Measurements from ENCODE around the gene SPX.

SPX gene

GRCh38 chr12:21538061-21538653 lies 12.1 kb downstream of the SPX start:
- no peak for DNase-seq (ENCODE audit: low spot score)

- no peak for DNase-seq (ENCODE audit: low spot score)
Measured at GRCh38 chr12:21539797-21540196, 13.7 kb downstream of the SPX start.

GRCh38 chr12:21541773-21542172 lies 15.7 kb downstream of the SPX start:
- no peak for DNase-seq (ENCODE audit: low spot score)

GRCh38 chr12:21542403-21542802 lies 16.3 kb downstream of the SPX start:
- DNase-seq (ENCODE audit: low spot score) = no peak

GRCh38 chr12:21543151-21543550 lies 17.1 kb downstream of the SPX start:
- DNase-seq (ENCODE audit: low spot score) = no peak

- DNase-seq (ENCODE audit: low spot score) = no peak
Measured at GRCh38 chr12:21545557-21545956, 19.5 kb downstream of the SPX start.

- no peak for DNase-seq (ENCODE audit: low spot score)
Measured at GRCh38 chr12:21546716-21547115, 20.6 kb downstream of the SPX start.

GRCh38 chr12:21547437-21547836 lies 21.3 kb downstream of the SPX start:
- no peak for DNase-seq (ENCODE audit: low spot score)

GRCh38 chr12:21551841-21552465 lies 25.9 kb downstream of the SPX start:
- peak; percentile 23 for DNase-seq (ENCODE audit: low spot score)

GRCh38 chr12:21552635-21553328 lies 26.7 kb downstream of the SPX start:
- DNase-seq (ENCODE audit: low spot score) = no peak

GRCh38 chr12:21553329-21553675 lies 27.2 kb downstream of the SPX start:
- no peak for DNase-seq (ENCODE audit: low spot score)

GRCh38 chr12:21558100-21558679 lies 32.1 kb downstream of the SPX start:
- DNase-seq (ENCODE audit: low spot score) = no peak

- no peak for DNase-seq (ENCODE audit: low spot score)
Measured at GRCh38 chr12:21559855-21560569, 33.9 kb downstream of the SPX start.

GRCh38 chr12:21561158-21561557 lies 35.1 kb downstream of the SPX start:
- DNase-seq (ENCODE audit: low spot score) = no peak

GRCh38 chr12:21562859-21563258 lies 36.8 kb downstream of the SPX start:
- DNase-seq (ENCODE audit: low spot score) = no peak

GRCh38 chr12:21566223-21566906 lies 40.3 kb downstream of the SPX start:
- DNase-seq (ENCODE audit: low spot score) = no peak

- DNase-seq (ENCODE audit: low spot score) = no peak
Measured at GRCh38 chr12:21566907-21567394, 40.9 kb downstream of the SPX start.

- no peak for DNase-seq (ENCODE audit: low spot score)
Measured at GRCh38 chr12:21568115-21568514, 42.0 kb downstream of the SPX start.

- DNase-seq (ENCODE audit: low spot score) = no peak
Measured at GRCh38 chr12:21571046-21571445, 45.0 kb downstream of the SPX start.

GRCh38 chr12:21573733-21574358 lies 47.8 kb downstream of the SPX start:
- DNase-seq (ENCODE audit: low spot score) = no peak

GRCh38 chr12:21576431-21576830 lies 50.3 kb downstream of the SPX start:
- DNase-seq (ENCODE audit: low spot score) = no peak

Measured in Ammon's horn (tissue), 1 donor.